Panc1 (cell line): ENCODE data around the gene PRLH. TPM values are rescaled to one million over a fixed set of nuclear protein-coding genes. Genes with fewer than 3 reads are reported as not detected.

ENCODE experiments used
- ATAC-seq: fragments of 200-7000 bp; cut with Tn5 transposase; 2 replicates; pipeline ENCODE4 v1.9.1; 2020; ENCODE audit warnings: mild to moderate bottlenecking, moderate library complexity
- BruUV-seq: library from RNA; stranded (reverse); fragments of 400-500 nt; replicated peaks from 2 replicates; lab custom pipeline; 2021; lab: Mats Ljungman, UMichigan
- CTCF ChIA-PET: fragments of 300-600 bp; sonication (Branson Sonifier 250); formaldehyde crosslinking; loops from one replicate; lab custom pipeline; 2022; ENCODE audit warnings: antibody characterized with exemption; lab: Charles Lee
- POLR2A ChIA-PET: fragments of 300-600 bp; sonication (Branson Sonifier 250); formaldehyde crosslinking; loops from one replicate; lab custom pipeline; 2022; ENCODE audit warnings: antibody characterized with exemption; lab: Charles Lee
- DNase-seq: peaks from one replicate; pipeline ENCODE4 v3.0.0-alpha.2; 2010; ENCODE audit warnings: low read depth, low spot score
- H3K27ac ChIP-seq: 2 replicates; pipeline ENCODE4 v1.5.1; 2011; ENCODE audit warnings: mild to moderate bottlenecking, low read length, inconsistent platforms
- H3K27me3 ChIP-seq: fragments of 200-500 bp; sonication (Bioruptor generic); 2 replicates; pipeline ENCODE4 v1.6.0; 2014; ENCODE audit warnings: low read length, inconsistent platforms; ENCODE audit not compliant: control insufficient read depth, insufficient read depth
- H3K36me3 ChIP-seq: fragments of 200-500 bp; sonication (Bioruptor generic); 2 replicates; pipeline ENCODE4 v1.5.1; 2014; ENCODE audit warnings: inconsistent platforms, mild to moderate bottlenecking, low read length, moderate library complexity; ENCODE audit not compliant: control insufficient read depth, insufficient read depth
- H3K4me1 ChIP-seq: 2 replicates; pipeline ENCODE4 v1.5.1; 2011; ENCODE audit warnings: inconsistent platforms, mild to moderate bottlenecking, low read length, moderate library complexity; ENCODE audit not compliant: control insufficient read depth, insufficient read depth
- H3K4me3 ChIP-seq, 2 experiments: 2 replicates each; pipeline ENCODE4 v1.5.1; 2011 to 2012; ENCODE audit warnings: low read depth in 2 of 2, low read length in 2 of 2, mild to moderate bottlenecking in 2 of 2, inconsistent platforms in 1 of 2, moderate library complexity in 1 of 2
- H3K9me3 ChIP-seq: fragments of 200-500 bp; sonication (Bioruptor generic); 2 replicates; pipeline ENCODE4 v1.5.1; 2014; ENCODE audit warnings: low read depth, mild to moderate bottlenecking, inconsistent platforms, low read length, moderate library complexity; ENCODE audit not compliant: control insufficient read depth, insufficient read depth
- CTCF ChIP-seq: fragments of 450-650 bp; IDR thresholded peaks from 2 replicates; pipeline ENCODE4 v1.5.1; 2017; ENCODE audit warnings: mild to moderate bottlenecking
- POLR2AphosphoS5 ChIP-seq: IDR thresholded peaks from 2 replicates; pipeline ENCODE4 v1.6.1; 2012; ENCODE audit warnings: mild to moderate bottlenecking, low read depth, low read length, moderate library complexity
- REST ChIP-seq, 2 experiments: IDR thresholded peaks; 2 replicates each; pipeline ENCODE4 v1.6.1; 2011 to 2012; ENCODE audit warnings: low read depth in 2 of 2, control low read depth in 1 of 2, low read length in 1 of 2, mild to moderate bottlenecking in 1 of 2, moderate library complexity in 1 of 2; ENCODE audit not compliant: insufficient read depth in 1 of 2
- SIN3A ChIP-seq: IDR thresholded peaks from 2 replicates; pipeline ENCODE4 v1.6.1; 2012; ENCODE audit warnings: low read depth, mild to moderate bottlenecking, low read length, moderate library complexity, borderline replicate concordance; ENCODE audit not compliant: insufficient read depth
- TCF7L2 ChIP-seq: IDR thresholded peaks from 2 replicates; pipeline ENCODE4 v1.6.1; 2011; ENCODE audit warnings: mild to moderate bottlenecking, low read depth, low read length, inconsistent platforms
- in situ Hi-C: cut with HindIII; loops from 2 replicates; pipeline ENCODE4 v1.10.0; 2016; ENCODE audit warnings: low sequenced_read_pairs, low pct_unique_long_range_greater_than_20kb
- intact Hi-C: fragments of 100-400 bp; cut with micrococcal nuclease; formaldehyde crosslinking; loops from one replicate; pipeline ENCODE4 v1.10.0; 2022; ENCODE audit not compliant: unreplicated experiment
- total RNA-seq: library from RNA; stranded (reverse); gene quantifications from one replicate; pipeline ENCODE4 v1.2.1, GENCODE V29; 2021; ENCODE audit not compliant: unreplicated experiment

PRLH gene
- total RNA-seq, 1 experiment from 2014 or later, result not detected

- CTCF ChIA-PET, result no interaction called here
- H3K4me1 ChIP-seq, result no peaks in the 10 kb centered on the region
- POLR2A ChIA-PET, result no interaction called here
- no peaks in the 10 kb centered on the region for H3K27me3 ChIP-seq
- no peak for DNase-seq
- H3K9me3 ChIP-seq, result no peaks in the 10 kb centered on the region
- intact Hi-C loops, result no loop called here
- no peak overlapping the region for H3K4me3 ChIP-seq
- no peak for ATAC-seq
- TF ChIP-seq SIN3A (no peak), TCF7L2 (no peak), REST (IDR thresholded peaks at IDR 0.05; ENCODE audit: insufficient read depth in 1 of 2, low read depth in 2 of 2, low read length in 1 of 2) (no peak), POLR2AphosphoS5 (no peak), CTCF (no peak)
- no TSS peak for BruUV-seq
- H3K27ac ChIP-seq, result no peak overlapping the region
- in situ Hi-C loops, result no loop called here
- H3K36me3 ChIP-seq, result no peaks in the 10 kb centered on the region
These were observed 50.0 kb downstream of the PRLH start for GRCh38 chr2:237616373-237616733.

Other genes starting within 250 kb of the PRLH start
- 0.69 TPM for gene COL6A3, start 152.4 kb upstream of the PRLH start, total RNA-seq
- gene MLPH, start 79.3 kb upstream of the PRLH start, total RNA-seq, result 60.2 TPM
- 23.6 TPM for gene RAB17, start 24.2 kb downstream of the PRLH start, total RNA-seq
- 121 TPM for gene LRRFIP1, start 61.0 kb downstream of the PRLH start, total RNA-seq
- 0.90 TPM for gene RBM44, start 232.2 kb downstream of the PRLH start, total RNA-seq